DMS114 treated with DMSO at 0.1 percent for 48 hours (cell line): ENCODE data around the gene WDR18.
A peak's percentile ranks its signal among the peaks of the same experiment; 100 is the strongest.

ENCODE experiments used
- DNase-seq: peaks from one replicate; lab custom pipeline; 2025; ENCODE audit not compliant: unreplicated experiment; lab: John Stamatoyannopoulos, UW

WDR18 gene

GRCh38 chr19:984165-984967, at the start of gene WDR18:
TSS of gene WDR18 (plus strand) at chr19:984345. CDS start at chr19:984354, 9 bp downstream.
- peak; percentile 67 for DNase-seq

- no peak for DNase-seq
These were observed 49.2 kb upstream of the WDR18 start for GRCh38 chr19:934865-935479.

GRCh38 chr19:936175-936546, 48.0 kb upstream of the WDR18 start:
- DNase-seq, result no peak

GRCh38 chr19:937259-937694, 46.9 kb upstream of the WDR18 start:
- DNase-seq, result no peak

GRCh38 chr19:938233-938923, 45.8 kb upstream of the WDR18 start:
- no peak for DNase-seq

GRCh38 chr19:939439-939838, 44.7 kb upstream of the WDR18 start:
- DNase-seq, result no peak

- DNase-seq, result no peak
These were observed 44.2 kb upstream of the WDR18 start for GRCh38 chr19:939922-940321.

- DNase-seq, result no peak
These were observed 43.4 kb upstream of the WDR18 start for GRCh38 chr19:940591-941291.

- DNase-seq, result no peak
These were observed 42.6 kb upstream of the WDR18 start for GRCh38 chr19:941292-942132.

GRCh38 chr19:942133-942645, 42.0 kb upstream of the WDR18 start:
- DNase-seq, result no peak

GRCh38 chr19:943551-944170, 40.5 kb upstream of the WDR18 start:
- no peak for DNase-seq

- no peak for DNase-seq
These were observed 40.0 kb upstream of the WDR18 start for GRCh38 chr19:944171-944567.

GRCh38 chr19:944663-945241, 39.4 kb upstream of the WDR18 start:
- DNase-seq, result no peak

- DNase-seq, result no peak
These were observed 38.5 kb upstream of the WDR18 start for GRCh38 chr19:945401-946252.

- no peak for DNase-seq
These were observed 36.9 kb upstream of the WDR18 start for GRCh38 chr19:947090-947706.

- DNase-seq, result no peak
These were observed 36.2 kb upstream of the WDR18 start for GRCh38 chr19:947707-948539.

GRCh38 chr19:948842-949496, 35.2 kb upstream of the WDR18 start:
- DNase-seq, result no peak
